ENCODE results near the gene RTKN. TPM values are rescaled to one million over a fixed set of nuclear protein-coding genes. Genes with fewer than 3 reads are reported as not detected.
A peak's percentile ranks its signal among the peaks of the same experiment; 100 is the strongest.
"Not testable (repeated sequence)": the region's sequence is repeated elsewhere in the genome, so short reads cannot be mapped to it uniquely, and the experiment has no call there.

The RTKN gene
- total and polyA plus RNA-seq, 4 donors = 32.9 to 76.5 (median 59.7) TPM

GRCh38 chr2:74462054-74462785 lies 20.5 kb upstream of the RTKN start:
- WGBS (ENCODE audit: insufficient coverage) = 96% methylated on average over 9 of the region's 20 CpGs
- Histone ChIP-seq H3K4me1 (ENCODE audit: control insufficient read depth, insufficient read depth, low read length) (peaks cover 27% of the 10 kb centered on the region), H3K27me3 (ENCODE audit: control insufficient read depth, insufficient read depth, low read length) (no peaks in the 10 kb centered on the region), H3K4me3 (ENCODE audit: low read depth, low read length) (no peak overlapping the region), H3K9me3 (ENCODE audit: control insufficient read depth, insufficient read depth, low read length) (no peaks in the 10 kb centered on the region), H3K27ac (ENCODE audit: low read depth, low read length) (no peak overlapping the region), H3K36me3 (ENCODE audit: control insufficient read depth, insufficient read depth, low read length) (peaks cover 25% of the 10 kb centered on the region)
- DNase-seq (ENCODE audit: low read depth in 4 of 6, low spot score in 6 of 6) = no peak

- H3K27ac ChIP-seq (ENCODE audit: low read depth, low read length) = no peak overlapping the region
- no peaks in the 10 kb centered on the region for H3K9me3 ChIP-seq (ENCODE audit: control insufficient read depth, insufficient read depth, low read length)
- H3K4me3 ChIP-seq (ENCODE audit: low read depth, low read length) = no peak overlapping the region
- H3K4me1 ChIP-seq (ENCODE audit: control insufficient read depth, insufficient read depth, low read length) = peaks cover 31% of the 10 kb centered on the region
- H3K36me3 ChIP-seq (ENCODE audit: control insufficient read depth, insufficient read depth, low read length) = peaks cover 25% of the 10 kb centered on the region
- no peak for DNase-seq (ENCODE audit: low read depth in 4 of 6, low spot score in 6 of 6)
- 93% methylated on average over 27 of the region's 27 CpGs for whole genome bisulfite sequencing (ENCODE audit: insufficient coverage)
- no peaks in the 10 kb centered on the region for H3K27me3 ChIP-seq (ENCODE audit: control insufficient read depth, insufficient read depth, low read length)
Measured at GRCh38 chr2:74461187-74462053, 19.7 kb upstream of the RTKN start.

- H3K4me3 ChIP-seq (ENCODE audit: low read depth, low read length); H3K27ac ChIP-seq (ENCODE audit: low read depth, low read length); H3K9me3 ChIP-seq (ENCODE audit: control insufficient read depth, insufficient read depth, low read length); DNase-seq (ENCODE audit: low read depth in 4 of 6, low spot score in 6 of 6); H3K27me3 ChIP-seq (ENCODE audit: control insufficient read depth, insufficient read depth, low read length): not testable (repeated sequence)
- 92% methylated on average over 4 of the region's 10 CpGs for WGBS (ENCODE audit: insufficient coverage)
- H3K36me3 ChIP-seq (ENCODE audit: control insufficient read depth, insufficient read depth, low read length) = peaks cover 25% of the 10 kb centered on the region
- peaks cover 40% of the 10 kb centered on the region for H3K4me1 ChIP-seq (ENCODE audit: control insufficient read depth, insufficient read depth, low read length)
Measured at GRCh38 chr2:74460187-74460586, 18.4 kb upstream of the RTKN start.

- Histone ChIP-seq H3K36me3 (ENCODE audit: control insufficient read depth, insufficient read depth, low read length) (peaks cover 25% of the 10 kb centered on the region), H3K4me1 (ENCODE audit: control insufficient read depth, insufficient read depth, low read length) (peaks cover 41% of the 10 kb centered on the region)
- H3K27ac ChIP-seq (ENCODE audit: low read depth, low read length); H3K27me3 ChIP-seq (ENCODE audit: control insufficient read depth, insufficient read depth, low read length); DNase-seq (ENCODE audit: low read depth in 4 of 6, low spot score in 6 of 6); H3K9me3 ChIP-seq (ENCODE audit: control insufficient read depth, insufficient read depth, low read length); H3K4me3 ChIP-seq (ENCODE audit: low read depth, low read length): not testable (repeated sequence)
- 81% methylated on average over 13 of the region's 13 CpGs for WGBS (ENCODE audit: insufficient coverage)
Measured at GRCh38 chr2:74459503-74460118, 17.9 kb upstream of the RTKN start.

GRCh38 chr2:74458938-74459363 lies 17.2 kb upstream of the RTKN start:
- WGBS (ENCODE audit: insufficient coverage) = 0% methylated on average over 4 of the region's 10 CpGs

GRCh38 chr2:74458132-74458937 lies 16.6 kb upstream of the RTKN start, which contains the start of gene WBP1:
WBP1 (plus strand) TSS chr2:74458438; CDS start chr2:74458603, 165 bp downstream.
- no peaks in the 10 kb centered on the region for H3K27me3 ChIP-seq (ENCODE audit: control insufficient read depth, insufficient read depth, low read length)
- DNase-seq (ENCODE audit: low read depth in 4 of 6, low spot score in 6 of 6) = peak; percentile 99 to 100 (median 100)
- peak within 1 kb of the TSS; percentile 99 for H3K27ac ChIP-seq (ENCODE audit: low read depth, low read length)
- H3K36me3 ChIP-seq (ENCODE audit: control insufficient read depth, insufficient read depth, low read length) = peaks cover 25% of the 10 kb centered on the region
- 0% methylated on average over 24 of the region's 38 CpGs for WGBS (ENCODE audit: insufficient coverage)
- H3K4me3 ChIP-seq (ENCODE audit: low read depth, low read length) = peak within 1 kb of the TSS; percentile 88
- no peaks in the 10 kb centered on the region for H3K9me3 ChIP-seq (ENCODE audit: control insufficient read depth, insufficient read depth, low read length)
- H3K4me1 ChIP-seq (ENCODE audit: control insufficient read depth, insufficient read depth, low read length) = peaks cover 33% of the 10 kb centered on the region

More at GRCh38 chr2:74458938-74459363, 17.2 kb upstream of the RTKN start:
- Histone ChIP-seq H3K27me3 (ENCODE audit: control insufficient read depth, insufficient read depth, low read length) (no peaks in the 10 kb centered on the region), H3K4me1 (ENCODE audit: control insufficient read depth, insufficient read depth, low read length) (peaks cover 35% of the 10 kb centered on the region), H3K27ac (ENCODE audit: low read depth, low read length) (peak overlapping the region; percentile 86), H3K4me3 (ENCODE audit: low read depth, low read length) (peak overlapping the region; percentile 88), H3K9me3 (ENCODE audit: control insufficient read depth, insufficient read depth, low read length) (no peaks in the 10 kb centered on the region), H3K36me3 (ENCODE audit: control insufficient read depth, insufficient read depth, low read length) (peaks cover 25% of the 10 kb centered on the region)
- DNase-seq (ENCODE audit: low read depth in 4 of 6, low spot score in 6 of 6) = peak in 1 of 6 donors; percentile 30

GRCh38 chr2:74457549-74458131 lies 15.9 kb upstream of the RTKN start:
- Histone ChIP-seq H3K4me3 (ENCODE audit: low read depth, low read length) (peak overlapping the region; percentile 88), H3K27me3 (ENCODE audit: control insufficient read depth, insufficient read depth, low read length) (no peaks in the 10 kb centered on the region), H3K9me3 (ENCODE audit: control insufficient read depth, insufficient read depth, low read length) (no peaks in the 10 kb centered on the region), H3K36me3 (ENCODE audit: control insufficient read depth, insufficient read depth, low read length) (peaks cover 21% of the 10 kb centered on the region), H3K4me1 (ENCODE audit: control insufficient read depth, insufficient read depth, low read length) (peaks cover 33% of the 10 kb centered on the region), H3K27ac (ENCODE audit: low read depth, low read length) (peak overlapping the region; percentile 99)
- WGBS (ENCODE audit: insufficient coverage) = under 1% methylated on average over 39 of the region's 46 CpGs
- no peak for DNase-seq (ENCODE audit: low read depth in 4 of 6, low spot score in 6 of 6)

GRCh38 chr2:74457129-74457548 lies 15.4 kb upstream of the RTKN start:
- Histone ChIP-seq H3K36me3 (ENCODE audit: control insufficient read depth, insufficient read depth, low read length) (peaks cover 16% of the 10 kb centered on the region), H3K4me1 (ENCODE audit: control insufficient read depth, insufficient read depth, low read length) (peaks cover 33% of the 10 kb centered on the region), H3K27me3 (ENCODE audit: control insufficient read depth, insufficient read depth, low read length) (no peaks in the 10 kb centered on the region), H3K27ac (ENCODE audit: low read depth, low read length) (peak overlapping the region; percentile 99), H3K9me3 (ENCODE audit: control insufficient read depth, insufficient read depth, low read length) (no peaks in the 10 kb centered on the region), H3K4me3 (ENCODE audit: low read depth, low read length) (peak overlapping the region; percentile 88)
- under 1% methylated on average over 27 of the region's 27 CpGs for WGBS (ENCODE audit: insufficient coverage)
- DNase-seq (ENCODE audit: low read depth in 4 of 6, low spot score in 6 of 6) = no peak

Measured in spinal cord (tissue), 10 donors.